HG02884 (cell line): ENCODE data around the gene EXOC3L1.

ENCODE experiments used
- ATAC-seq: cut with Tn5 transposase; IDR thresholded peaks from one replicate; pipeline ENCODE4 v1.9.1; 2021; ENCODE audit warnings: mild to moderate bottlenecking, moderate library complexity; ENCODE audit not compliant: unreplicated experiment

The EXOC3L1 gene

DNA sequence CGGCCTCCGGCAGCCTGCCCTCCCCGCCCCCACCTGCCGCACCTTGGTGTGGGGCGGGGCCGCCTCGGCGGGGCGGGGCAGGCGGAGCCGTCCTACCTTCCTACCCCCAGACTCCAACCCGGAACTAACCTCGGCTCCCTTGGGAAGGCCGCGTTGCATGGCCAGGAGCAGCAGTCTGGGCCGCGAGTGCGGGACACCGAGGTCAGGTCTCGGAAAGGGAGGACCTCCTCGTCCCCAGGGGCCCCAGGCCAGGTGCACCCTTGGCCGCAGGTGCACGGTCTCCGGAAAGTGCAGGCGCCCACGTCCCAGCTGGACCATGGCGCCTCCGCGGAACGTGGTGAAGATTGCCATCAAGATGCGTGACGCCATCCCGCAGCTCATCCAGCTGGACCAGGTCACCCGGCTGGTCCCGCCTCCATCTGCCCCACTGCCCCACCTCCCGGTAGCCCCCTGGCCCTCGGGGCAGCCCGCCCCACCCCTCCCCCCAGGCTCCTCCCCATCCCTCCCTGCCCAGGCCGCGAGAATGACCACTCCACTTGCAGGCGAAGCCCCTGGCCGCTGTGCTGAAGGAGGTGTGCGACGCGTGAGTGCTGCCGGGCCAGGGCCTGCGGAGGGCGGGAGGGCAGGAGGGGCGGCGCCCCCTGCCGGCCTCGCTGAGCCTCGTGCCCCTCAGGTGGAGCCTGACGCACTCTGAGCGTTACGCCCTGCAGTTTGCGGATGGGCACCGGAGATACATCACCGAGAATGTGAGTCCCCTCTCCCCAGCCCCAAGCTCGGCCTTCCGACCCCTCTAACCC, 9.3 kb upstream of the EXOC3L1 start, which contains the start of gene ELMO3:
Gene ELMO3 (plus strand): TSS at position 121 of the 797 bp plus-strand sequence. CDS start 196 bp downstream, at position 317.
- no peak for ATAC-seq

DNA sequence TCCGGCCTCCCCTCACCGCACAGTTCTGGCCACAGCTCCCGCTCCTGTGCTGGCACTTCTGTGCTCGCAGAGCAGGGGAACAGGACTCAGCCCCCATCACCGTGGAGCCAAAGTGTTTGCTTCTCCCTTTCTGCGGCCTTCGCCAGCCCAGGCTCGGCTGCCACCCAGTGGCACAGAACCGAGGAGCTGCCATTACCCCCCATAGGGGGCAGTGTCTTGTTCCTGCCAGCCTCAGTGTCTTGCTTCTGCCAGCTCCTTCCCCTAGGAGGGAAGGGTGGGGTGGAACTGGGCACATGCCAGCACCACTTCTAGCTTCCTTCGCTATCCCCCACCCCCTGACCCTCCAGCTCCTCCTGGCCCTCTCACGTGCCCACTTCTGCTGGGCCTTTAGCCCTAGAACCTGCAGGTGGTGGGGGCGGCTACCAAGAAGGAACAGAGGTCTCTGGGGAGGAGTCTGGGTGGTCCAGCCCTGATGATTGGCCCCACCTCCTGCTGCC, 8.3 kb upstream of the EXOC3L1 start:
- ATAC-seq: no peak

DNA sequence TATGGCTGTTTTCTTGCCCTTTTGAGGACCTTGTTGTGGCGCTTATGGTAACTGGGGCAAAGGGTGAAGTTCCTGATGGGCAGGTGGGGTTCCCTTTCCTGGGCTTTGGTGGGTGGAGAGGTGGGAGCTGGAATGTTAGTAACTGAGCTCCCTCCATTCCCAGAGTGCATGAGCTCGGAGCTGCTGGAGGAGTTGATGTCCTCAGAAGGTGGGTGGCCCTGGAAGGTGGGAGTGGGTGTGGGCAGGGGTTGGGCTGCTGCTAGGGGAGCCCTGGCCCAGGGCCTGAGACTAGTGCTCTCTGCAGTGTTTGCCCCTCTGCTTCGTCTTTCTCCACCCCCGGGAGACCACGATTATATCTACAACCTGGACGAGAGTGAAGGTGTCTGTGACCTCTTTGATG, 7.8 kb upstream of the EXOC3L1 start:
- no peak for ATAC-seq

DNA sequence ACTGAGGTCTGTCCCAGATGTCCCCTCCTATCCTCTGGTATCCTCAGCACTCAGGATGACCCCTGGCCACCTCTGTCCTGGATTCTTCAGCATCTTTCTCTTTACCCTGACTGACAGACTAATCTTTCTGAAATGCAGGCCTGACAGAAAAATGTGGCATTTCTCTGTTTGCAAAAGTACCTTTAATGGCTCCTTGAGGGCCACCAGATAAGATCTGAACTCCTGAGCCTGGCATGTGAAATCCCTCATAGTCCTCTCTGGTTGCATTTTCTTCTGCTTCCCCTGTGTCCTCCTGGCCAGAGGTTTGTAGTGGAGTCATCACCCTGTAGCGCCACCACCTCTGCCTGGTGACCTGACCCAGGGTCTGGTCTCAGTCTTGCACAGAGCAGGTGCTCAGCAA, 6.9 kb upstream of the EXOC3L1 start:
- ATAC-seq: no peak

DNA sequence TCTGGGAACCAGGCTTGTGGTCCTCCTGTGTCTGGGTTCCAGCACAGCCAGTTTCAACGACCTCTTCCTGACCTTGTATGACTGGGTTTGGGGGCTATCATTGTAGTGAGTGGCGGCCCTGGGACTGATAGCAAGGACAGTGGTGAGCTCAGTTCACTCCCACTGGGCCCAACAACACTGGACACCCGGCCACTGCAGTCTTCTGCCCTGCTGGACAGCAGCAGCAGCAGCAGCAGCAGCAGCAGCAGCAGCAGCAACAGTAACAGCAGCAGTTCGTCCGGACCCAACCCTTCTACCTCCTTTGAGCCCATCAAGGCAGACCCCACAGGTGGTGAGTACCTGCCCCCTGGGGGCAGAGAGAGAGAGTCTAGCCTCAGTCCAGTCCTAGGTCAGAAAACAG, 5.7 kb upstream of the EXOC3L1 start:
- ATAC-seq: no peak

DNA sequence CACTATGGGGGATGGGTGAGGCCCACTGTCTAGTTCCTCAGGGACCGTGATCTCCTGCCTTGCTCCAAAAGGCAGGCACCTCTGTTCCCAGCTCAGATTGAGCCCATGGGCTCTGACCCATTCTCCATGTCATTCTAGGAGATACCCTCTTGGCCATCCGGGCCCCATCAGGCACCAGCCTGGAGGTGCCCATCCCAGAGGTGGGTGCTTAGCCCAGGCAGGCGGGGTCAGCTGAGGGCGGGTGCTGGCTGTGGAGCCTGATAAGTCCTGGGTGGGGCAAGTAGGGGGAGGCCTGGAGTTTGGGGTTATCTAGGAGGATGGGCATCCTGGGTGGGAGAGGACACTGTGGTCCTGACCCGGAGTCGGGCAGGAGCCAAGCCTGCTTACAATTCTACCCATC, 4.3 kb upstream of the EXOC3L1 start:
- ATAC-seq: no peak

DNA sequence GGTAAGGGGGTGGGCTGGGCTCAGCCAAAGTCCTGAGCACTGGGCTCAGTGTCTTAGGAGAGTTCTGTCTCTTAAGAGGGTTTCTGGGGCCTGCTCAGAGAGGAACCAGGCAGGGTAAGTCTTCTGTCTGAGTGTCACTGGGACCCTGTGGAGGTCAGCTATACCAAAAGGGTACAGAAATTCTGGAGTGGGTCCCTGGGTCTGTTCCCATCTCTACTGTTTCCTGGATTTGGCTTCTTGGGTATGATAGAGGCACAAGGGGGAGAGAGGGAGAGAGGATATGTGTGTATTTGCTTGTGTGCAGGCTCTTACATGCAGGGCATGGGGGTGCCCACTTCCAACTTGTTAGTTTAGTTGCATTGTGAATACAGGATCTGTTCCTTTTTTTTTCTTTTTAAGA, 3.6 kb upstream of the EXOC3L1 start:
- no peak for ATAC-seq

DNA sequence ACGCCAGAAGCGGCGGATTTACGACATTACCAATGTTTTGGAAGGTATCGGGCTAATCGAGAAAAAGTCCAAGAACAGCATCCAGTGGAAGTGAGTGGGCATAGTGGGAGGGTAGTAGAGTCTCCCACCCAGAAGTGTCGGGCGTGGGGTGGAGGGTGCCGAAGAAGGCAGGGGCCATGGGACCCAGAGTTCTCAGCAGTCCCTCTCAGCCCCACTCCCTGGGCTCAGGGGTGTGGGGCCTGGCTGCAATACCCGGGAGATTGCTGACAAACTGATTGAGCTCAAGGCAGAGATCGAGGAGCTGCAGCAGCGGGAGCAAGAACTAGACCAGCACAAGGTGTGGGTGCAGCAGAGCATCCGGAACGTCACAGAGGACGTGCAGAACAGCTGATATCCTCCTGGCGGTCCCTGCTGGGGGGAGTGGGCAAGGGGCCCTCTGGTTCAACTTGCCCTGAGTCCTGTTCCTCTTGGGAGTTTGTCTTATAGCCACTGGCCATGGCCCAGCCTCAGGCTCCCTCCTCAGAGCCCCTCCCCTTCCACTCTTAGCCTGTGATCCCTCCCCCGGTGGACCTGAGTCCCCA, 2.9 kb upstream of the EXOC3L1 start:
- ATAC-seq: no peak

DNA sequence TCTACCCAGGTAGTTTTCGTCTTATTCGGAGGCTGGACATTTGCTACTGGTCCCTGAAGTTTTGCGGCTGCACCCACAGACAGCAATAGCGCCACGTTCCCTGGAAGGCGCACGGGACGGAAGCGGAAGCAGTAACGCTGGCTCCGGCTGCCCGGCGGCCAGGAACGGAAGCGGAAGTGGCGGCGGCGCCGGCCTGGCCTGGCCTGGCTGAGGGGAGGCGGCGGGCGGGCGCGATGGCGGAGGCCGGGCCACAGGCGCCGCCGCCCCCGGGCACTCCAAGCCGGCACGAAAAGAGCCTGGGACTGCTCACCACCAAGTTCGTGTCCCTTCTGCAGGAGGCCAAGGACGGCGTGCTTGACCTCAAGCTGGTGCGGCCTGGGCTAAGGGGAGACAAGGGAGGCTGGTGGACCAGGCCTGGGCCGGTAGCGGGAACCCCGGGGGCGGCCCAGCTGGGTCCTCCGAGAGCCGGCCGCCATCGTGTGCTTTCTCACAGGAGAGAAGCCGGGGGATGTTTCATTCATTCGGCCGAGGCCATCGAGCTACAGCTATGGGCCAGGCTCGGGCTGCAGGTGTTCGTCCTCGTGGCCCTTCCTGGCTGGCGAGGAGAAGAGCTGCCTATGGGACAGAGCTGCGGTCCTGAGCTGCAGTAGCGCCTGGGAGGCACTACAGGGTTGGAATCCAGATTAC, 2.2 kb upstream of the EXOC3L1 start, which contains the start of gene E2F4:
Gene E2F4 (plus strand): TSS at position 161 of the 687 bp plus-strand sequence. CDS start 73 bp downstream, at position 234.
- ATAC-seq: peak; percentile 94

DNA sequence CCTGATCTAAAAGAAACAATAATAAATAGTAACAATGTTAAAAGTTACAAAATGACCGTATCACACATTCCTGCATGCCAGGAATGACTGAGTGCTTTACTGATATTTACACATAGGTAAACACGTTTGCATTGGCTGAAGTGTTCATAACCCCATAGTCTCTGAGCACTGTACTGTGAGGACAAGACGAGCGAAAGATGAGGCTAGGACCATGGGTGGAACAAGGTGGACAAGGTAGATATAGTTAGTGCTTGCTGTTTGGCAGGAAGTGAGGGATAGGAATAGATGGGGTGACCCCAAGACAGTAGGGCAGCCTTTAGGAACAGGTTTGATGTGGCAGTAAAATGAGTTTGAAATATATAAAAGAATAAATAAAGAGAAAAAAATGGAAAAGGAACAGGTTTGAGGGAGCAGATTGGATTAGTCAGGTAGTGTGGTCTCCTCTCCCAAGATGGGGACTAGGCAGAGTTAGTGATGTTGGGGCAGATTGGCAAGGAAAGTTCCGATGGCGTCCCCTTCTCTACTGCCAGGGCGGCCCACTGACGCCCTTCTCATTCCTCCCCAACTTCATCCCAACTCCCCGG, 1.6 kb upstream of the EXOC3L1 start:
- no peak for ATAC-seq

DNA sequence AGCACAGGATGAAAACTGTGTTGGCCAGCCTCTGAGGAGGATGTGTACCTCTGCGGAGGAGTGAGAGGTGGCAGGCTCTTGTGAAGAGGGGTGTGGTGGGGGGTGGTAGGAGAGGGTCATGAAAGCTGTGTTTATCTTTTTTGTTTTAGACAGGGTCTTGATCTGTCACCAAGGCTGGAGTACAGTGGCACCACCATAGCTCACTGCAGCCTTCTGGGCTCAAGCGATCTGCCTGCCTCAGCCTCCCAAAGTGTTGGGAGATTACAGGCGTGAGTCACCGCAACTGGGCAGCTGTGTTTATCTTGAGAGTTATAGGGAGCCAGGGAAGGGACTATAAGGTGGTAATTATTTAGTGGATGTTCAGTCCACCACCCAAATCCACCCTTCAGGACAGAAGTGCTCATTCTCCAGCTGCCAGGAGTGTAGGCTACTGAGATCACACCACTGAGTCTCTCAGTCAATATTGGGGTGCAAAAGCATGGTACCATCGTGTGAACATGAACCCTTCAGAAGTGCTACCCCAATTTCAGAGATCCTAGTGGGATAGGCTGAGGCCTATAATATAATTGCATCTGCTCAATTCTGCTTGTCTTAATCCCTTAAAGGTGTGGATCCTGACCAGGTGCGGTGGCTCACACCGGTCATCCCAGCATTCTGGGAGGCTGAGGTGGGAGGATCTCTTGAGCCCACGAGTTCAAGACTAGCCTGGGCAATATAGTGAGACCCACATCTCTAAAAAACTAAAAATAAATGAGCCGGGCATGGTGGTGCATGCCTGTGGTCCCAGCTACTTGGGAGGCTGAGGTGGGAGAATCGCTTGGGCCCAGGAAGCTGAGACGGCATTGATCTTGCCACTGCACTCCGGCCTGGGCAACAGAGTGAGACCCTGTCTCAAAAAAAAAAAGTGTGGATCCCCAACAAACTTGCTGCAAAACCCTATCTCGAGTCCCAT, 788 bp upstream of the EXOC3L1 start:
- ATAC-seq: no peak

DNA sequence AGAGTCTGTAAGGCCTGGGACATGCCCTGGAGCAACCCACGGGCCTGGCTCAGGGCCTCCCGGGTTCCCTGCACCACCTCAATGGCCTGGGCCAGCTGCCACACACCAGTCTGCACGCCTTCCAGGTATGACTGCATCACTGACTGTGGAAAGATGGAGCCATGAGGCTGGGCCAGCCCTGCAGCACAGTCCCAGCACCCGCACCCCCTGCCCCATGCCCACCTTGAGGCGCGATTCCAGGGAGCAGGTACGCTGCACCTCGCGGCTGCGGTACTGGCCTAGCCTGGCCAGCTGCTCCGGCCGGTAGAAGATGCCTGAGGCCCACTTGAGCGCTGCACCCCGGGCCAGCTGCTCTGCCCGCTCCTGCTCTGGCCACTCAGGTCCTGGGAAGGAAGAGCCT, 1.1 kb downstream of the EXOC3L1 start:
- no peak for ATAC-seq

DNA sequence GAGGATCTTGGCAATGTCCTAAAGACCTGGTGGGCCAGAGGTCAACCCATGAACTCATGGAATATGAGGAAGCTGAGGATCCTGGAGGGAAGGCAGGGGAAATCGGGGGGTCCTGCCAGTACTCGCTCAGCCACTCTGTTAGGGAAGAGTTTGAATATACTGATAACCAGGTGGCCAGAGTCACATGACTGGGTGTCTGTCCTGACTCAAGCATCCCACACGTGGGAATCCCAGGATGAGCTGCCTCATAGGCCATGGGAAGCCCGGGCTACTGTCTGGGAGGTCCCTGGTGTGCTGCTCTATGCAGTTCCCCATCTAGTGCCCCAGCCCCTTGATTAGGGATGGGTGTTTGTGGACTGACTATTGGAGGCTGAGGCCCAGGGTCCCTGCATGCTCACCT, 1.6 kb downstream of the EXOC3L1 start:
- no peak for ATAC-seq

DNA sequence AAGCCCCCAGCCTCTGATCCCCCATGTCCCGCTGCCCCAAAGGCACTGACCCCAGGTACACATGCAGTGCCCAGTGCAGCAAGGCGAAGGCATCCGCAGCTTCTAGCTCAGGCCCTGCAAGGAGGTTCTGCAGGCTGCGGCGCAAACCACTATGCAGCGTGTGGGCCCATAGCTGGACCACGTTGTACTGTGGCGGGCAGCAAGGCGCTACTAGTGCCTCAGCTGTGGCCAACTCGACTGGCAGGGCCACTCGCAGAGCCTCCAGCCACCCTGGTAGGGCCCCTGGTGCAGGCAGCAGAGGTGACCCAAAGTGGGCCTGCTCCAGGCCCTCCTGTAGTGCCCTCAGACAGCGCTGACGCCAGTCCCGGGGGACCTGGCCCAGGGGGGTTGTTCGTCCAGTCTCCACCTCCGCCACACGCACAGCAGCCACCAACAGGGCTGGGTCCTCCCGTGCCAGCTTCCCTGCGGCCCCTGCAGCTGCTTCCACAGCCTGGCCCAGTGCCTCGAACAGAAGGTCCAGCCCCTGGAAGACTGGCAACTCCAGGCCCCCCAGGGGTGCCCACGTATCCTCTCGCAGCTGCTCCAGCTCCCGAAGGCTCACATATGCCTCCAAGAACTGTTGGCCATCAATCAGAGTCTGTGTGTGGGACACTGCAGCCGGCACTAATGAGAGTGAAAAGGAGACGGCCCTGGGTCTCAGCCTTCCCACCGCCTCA, 2.6 kb downstream of the EXOC3L1 start:
- ATAC-seq: no peak

DNA sequence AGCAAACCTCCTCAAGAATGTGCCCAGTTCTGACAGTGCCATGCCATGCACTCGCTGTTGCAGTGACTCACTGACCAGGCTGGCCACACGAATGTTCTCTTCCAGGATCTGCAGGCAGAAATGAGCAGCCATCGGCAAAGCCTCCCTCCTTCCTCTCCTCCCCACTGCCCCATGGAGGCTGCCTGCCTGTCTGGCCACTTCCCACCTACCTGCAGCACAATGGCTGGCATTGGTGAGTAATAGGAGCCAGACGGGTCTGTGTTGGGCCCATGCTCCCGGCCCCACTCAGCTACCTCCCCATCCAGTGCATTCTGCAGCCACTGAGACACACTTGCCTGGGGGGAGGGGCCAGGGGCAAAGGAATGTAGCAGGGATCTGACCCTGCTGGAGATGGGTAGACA, 3.4 kb downstream of the EXOC3L1 start:
- no peak for ATAC-seq

DNA sequence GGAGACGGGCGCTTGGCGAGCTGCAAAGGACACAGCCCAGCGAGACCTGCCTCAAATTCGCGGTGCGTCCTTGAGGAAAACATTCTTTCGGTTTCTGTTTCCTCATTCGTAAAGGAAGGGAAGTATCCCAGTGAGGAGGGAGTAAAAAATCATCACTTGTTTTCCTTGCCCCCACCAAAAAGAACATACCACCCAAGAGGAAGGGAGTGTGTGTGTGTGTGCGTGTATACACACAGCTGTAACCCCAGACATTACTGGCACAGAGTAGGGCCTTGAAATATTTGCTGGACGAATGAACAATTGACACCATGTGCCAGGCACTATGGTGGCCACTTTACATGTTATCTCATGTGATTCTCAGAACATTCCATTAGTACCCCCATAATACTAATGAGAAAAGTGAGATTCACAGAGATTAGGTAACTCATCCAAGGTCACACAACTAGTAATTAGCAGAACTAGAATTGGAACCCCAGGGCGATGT, 4.2 kb downstream of the EXOC3L1 start:
- no peak for ATAC-seq

DNA sequence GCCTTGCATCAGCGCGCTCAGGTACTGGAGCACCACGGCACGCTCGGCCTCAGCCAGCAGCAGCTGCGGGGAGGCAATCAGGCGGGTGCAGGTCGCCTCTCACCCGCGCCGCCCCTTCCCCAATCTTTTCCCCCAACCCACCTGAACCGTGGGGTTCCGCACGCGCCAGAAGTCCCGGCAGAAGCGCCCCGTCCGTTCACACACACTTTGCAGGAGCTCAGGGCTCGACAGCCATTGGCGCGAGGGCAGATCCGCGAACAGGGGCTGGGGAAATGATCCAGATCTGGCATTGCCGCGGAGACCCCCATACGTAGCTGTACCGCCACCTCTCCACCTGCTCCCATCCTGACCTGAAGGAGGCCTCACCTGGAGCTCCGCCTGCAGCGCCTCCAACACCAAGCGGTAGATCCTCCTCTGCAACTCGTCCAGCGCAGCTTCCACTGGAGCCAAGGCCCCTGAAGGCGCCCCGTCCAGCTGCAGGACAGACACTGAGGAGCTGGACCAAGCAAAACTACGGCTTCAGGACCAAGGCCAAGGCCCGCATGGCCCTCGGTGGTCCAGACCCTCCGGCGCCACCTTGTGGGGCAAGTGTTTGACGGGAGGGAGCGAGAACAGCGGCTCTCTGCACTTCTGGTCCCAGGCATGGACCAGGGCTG, 4.8 kb downstream of the EXOC3L1 start:
- no peak for ATAC-seq

DNA sequence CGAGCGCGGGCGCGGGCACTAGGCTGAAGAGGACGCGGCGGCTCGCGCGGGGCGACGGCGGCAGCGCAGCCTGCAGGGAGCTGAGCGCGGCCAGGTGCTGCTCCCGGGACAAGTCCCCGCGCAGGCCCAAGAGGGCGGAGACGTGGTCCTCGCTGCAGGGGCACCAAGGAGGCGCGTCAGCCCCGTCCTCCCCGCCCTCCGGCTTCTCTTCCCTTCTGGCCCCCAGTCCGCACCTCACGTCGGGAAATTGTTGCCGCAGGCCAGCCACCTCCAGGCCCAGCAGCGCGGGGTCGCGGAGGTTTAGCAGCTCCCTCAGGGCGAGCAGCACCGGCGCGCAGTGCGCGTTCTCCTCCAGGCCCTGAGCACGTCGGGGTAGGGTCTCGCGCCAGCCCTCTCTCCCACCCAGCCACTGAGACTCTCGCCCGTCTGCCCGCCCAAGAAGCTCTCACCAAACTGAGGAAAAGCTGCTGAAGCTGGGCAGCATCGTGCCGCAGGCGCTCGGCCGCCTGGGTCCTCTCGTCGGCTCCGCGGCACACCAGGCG, 5.4 kb downstream of the EXOC3L1 start:
- ATAC-seq: no peak
